Measurements from ENCODE around the gene DPYSL5.

Gene DPYSL5

GRCh38 chr2:26993768-26994167, 145.8 kb downstream of the DPYSL5 start:
- no peak for DNase-seq (ENCODE audit: low spot score)

GRCh38 chr2:26994983-26995382, 147.1 kb downstream of the DPYSL5 start:
- no peak for DNase-seq (ENCODE audit: low spot score)

GRCh38 chr2:26997394-26997793, 149.5 kb downstream of the DPYSL5 start:
- no peak for DNase-seq (ENCODE audit: low spot score)

- no peak for DNase-seq (ENCODE audit: low spot score)
Measured at GRCh38 chr2:26998323-26998722, 150.4 kb downstream of the DPYSL5 start.
